B cell (primary cell): ENCODE results near the gene TMEM119. TPM values are rescaled to one million over a fixed set of nuclear protein-coding genes. Genes with fewer than 3 reads are reported as not detected.

Experiments
- ATAC-seq: fragments of 200-7000 bp; cut with Tn5 transposase; one replicate; pipeline ENCODE4 v1.10.0; 2021; ENCODE audit warnings: low read depth, mild to moderate bottlenecking, moderate number of reproducible peaks, moderate library complexity
- CTCF ChIA-PET: fragments of 350-600 bp; sonication (Branson Sonifier 250); formaldehyde crosslinking; loops from one replicate; lab custom pipeline; 2021; ENCODE audit warnings: antibody characterized with exemption, inconsistent platforms; lab: Charles Lee
- POLR2A ChIA-PET: fragments of 350-600 bp; sonication (Branson Sonifier 250); formaldehyde crosslinking; loops from one replicate; lab custom pipeline; 2021; ENCODE audit warnings: antibody characterized with exemption; lab: Charles Lee
- DNase-seq: peaks from one replicate; pipeline ENCODE4 v3.0.0; 2013
- H2AFZ ChIP-seq: 2 replicates; pipeline ENCODE4 v1.6.1; 2012; ENCODE audit warnings: mild to moderate bottlenecking, low read depth, low read length; ENCODE audit not compliant: insufficient read depth, poor library complexity, severe bottlenecking
- H3K27ac ChIP-seq, 2 donors: 1 replicate in 1 of 2; 2 replicates in 1 of 2; pipeline ENCODE4 v1.5.1; 2012 to 2013; ENCODE audit warnings: low read length in 2 of 2, mild to moderate bottlenecking in 2 of 2, moderate library complexity in 1 of 2
- H3K27me3 ChIP-seq, 4 experiments: fragments of 200-600 bp in 1 of 4; sonication (generic) in 1 of 4; replicated peaks in 1 of 4; 1 replicate in 2 of 4; 2 replicates in 2 of 4; pipeline versions ENCODE4 v1.6.1 to v1.7.0; 2013 to 2016; ENCODE audit warnings: low read length in 3 of 4, mild to moderate bottlenecking in 2 of 4, mixed read lengths in 1 of 4, moderate library complexity in 1 of 4; ENCODE audit not compliant: insufficient read depth in 4 of 4, control insufficient read depth in 3 of 4; ENCODE audit errors: control extremely low read depth in 1 of 4
- H3K36me3 ChIP-seq, 2 experiments: replicated peaks in 1 of 2; 1 replicate in 1 of 2; 2 replicates in 1 of 2; pipeline versions ENCODE4 v1.6.1 to v1.7.1; 2013; ENCODE audit warnings: low read length in 1 of 2; ENCODE audit not compliant: insufficient read depth in 2 of 2, control insufficient read depth in 1 of 2; ENCODE audit errors: control extremely low read depth in 1 of 2, extremely low read depth in 1 of 2
- H3K4me1 ChIP-seq, 2 donors: fragments of 200-600 bp in 1 of 2; sonication (generic) in 1 of 2; 1 replicate in 1 of 2; 2 replicates in 1 of 2; pipeline versions ENCODE4 v1.5.1 to v1.6.1; 2013 to 2017; ENCODE audit warnings: low read length in 2 of 2; ENCODE audit not compliant: control insufficient read depth in 2 of 2, insufficient read depth in 2 of 2
- H3K4me2 ChIP-seq: replicated peaks from 2 replicates; pipeline ENCODE3; 2012; ENCODE audit warnings: mild to moderate bottlenecking, low read depth, low read length; ENCODE audit not compliant: poor library complexity, severe bottlenecking
- H3K4me3 ChIP-seq, 5 experiments: fragments of 200-600 bp in 1 of 5; sonication (generic) in 1 of 5; 1 replicate in 3 of 5; 2 replicates in 2 of 5; pipeline versions ENCODE4 v1.5.1 to v1.7.0; 2011 to 2016; ENCODE audit warnings: low read length in 4 of 5, mild to moderate bottlenecking in 4 of 5, low read depth in 2 of 5, control low read depth in 1 of 5, moderate library complexity in 1 of 5; ENCODE audit not compliant: insufficient read depth in 1 of 5; ENCODE audit errors: control extremely low read depth in 1 of 5, extremely low read depth in 1 of 5
- H3K79me2 ChIP-seq: fragments of 200-600 bp; sonication (generic); one replicate; pipeline ENCODE4 v1.6.0; 2016; ENCODE audit warnings: low read length; ENCODE audit not compliant: control insufficient read depth, insufficient read depth
- H3K9ac ChIP-seq: fragments of 200-600 bp; sonication (generic); 2 replicates; pipeline ENCODE4 v1.6.1; 2017; ENCODE audit warnings: mild to moderate bottlenecking, low read length, moderate library complexity
- H3K9me3 ChIP-seq, 3 donors: one replicate each; pipeline versions ENCODE4 v1.6.1 to v1.7.1; 2013; ENCODE audit warnings: low read length in 2 of 3; ENCODE audit not compliant: control insufficient read depth in 2 of 3, insufficient read depth in 1 of 3; ENCODE audit errors: control extremely low read depth in 1 of 3
- H4K20me1 ChIP-seq: 2 replicates; pipeline ENCODE4 v1.6.0; 2012; ENCODE audit warnings: mild to moderate bottlenecking, low read length; ENCODE audit not compliant: insufficient read depth, control insufficient read depth, poor library complexity, severe bottlenecking
- H3K27ac Mint-ChIP-seq: one replicate; pipeline ENCODE4 v1.8.0; 2021; ENCODE audit warnings: mixed read lengths
- H3K27me3 Mint-ChIP-seq: one replicate; pipeline ENCODE4 v1.8.0; 2021; ENCODE audit warnings: mixed read lengths
- H3K4me1 Mint-ChIP-seq: one replicate; pipeline ENCODE4 v1.8.0; 2021; ENCODE audit warnings: mixed read lengths
- H3K4me3 Mint-ChIP-seq: one replicate; pipeline ENCODE4 v1.8.0; 2021; ENCODE audit warnings: mixed read lengths
- H3K9me3 Mint-ChIP-seq: one replicate; pipeline ENCODE4 v1.8.0; 2022; ENCODE audit warnings: mixed read lengths; ENCODE audit not compliant: insufficient read depth
- CTCF ChIP-seq: fragments of 200-600 bp; IDR thresholded peaks from one replicate; pipeline ENCODE4 v1.8.0; 2022; ENCODE audit warnings: antibody characterized with exemption, mild to moderate bottlenecking
- EZH2 ChIP-seq: IDR thresholded peaks from 2 replicates; pipeline ENCODE4 v1.6.1; 2012; ENCODE audit warnings: borderline replicate concordance, low read depth, mild to moderate bottlenecking, moderate library complexity, low read length; ENCODE audit not compliant: insufficient read depth, poor library complexity, severe bottlenecking
- WGBS: methylation state at CpG from one replicate; pipeline ENCODE4 v1.1.5; 2013; ENCODE audit warnings: missing lambda C conversion rate; ENCODE audit not compliant: insufficient coverage; 5-methylcytosine and 5-hydroxymethylcytosine counted together
- intact Hi-C: fragments of 100-400 bp; cut with micrococcal nuclease; formaldehyde crosslinking; loops from one replicate; pipeline ENCODE4 v1.10.0; 2022
- polyA plus RNA-seq: library from polyadenylated mRNA; depleted of rRNA; stranded (reverse); fragments of >200 nt; gene quantifications from 2 replicates; pipeline ENCODE4 v1.2.3, GENCODE V29; 2012
- total RNA-seq, 2 donors: library from RNA; stranded (reverse); fragments of 120-200 nt in 1 of 2; gene quantifications; 1 replicate in 1 of 2; 2 replicates in 1 of 2; pipeline versions ENCODE4 v1.2.3 to v1.2.4, GENCODE V29; 2013 to 2022

Gene TMEM119
- total and polyA plus RNA-seq, 2 donors (not counting 1 experiment from before 2014, with no cell fraction given), result 0.25 TPM; not detected in 1

DNA sequence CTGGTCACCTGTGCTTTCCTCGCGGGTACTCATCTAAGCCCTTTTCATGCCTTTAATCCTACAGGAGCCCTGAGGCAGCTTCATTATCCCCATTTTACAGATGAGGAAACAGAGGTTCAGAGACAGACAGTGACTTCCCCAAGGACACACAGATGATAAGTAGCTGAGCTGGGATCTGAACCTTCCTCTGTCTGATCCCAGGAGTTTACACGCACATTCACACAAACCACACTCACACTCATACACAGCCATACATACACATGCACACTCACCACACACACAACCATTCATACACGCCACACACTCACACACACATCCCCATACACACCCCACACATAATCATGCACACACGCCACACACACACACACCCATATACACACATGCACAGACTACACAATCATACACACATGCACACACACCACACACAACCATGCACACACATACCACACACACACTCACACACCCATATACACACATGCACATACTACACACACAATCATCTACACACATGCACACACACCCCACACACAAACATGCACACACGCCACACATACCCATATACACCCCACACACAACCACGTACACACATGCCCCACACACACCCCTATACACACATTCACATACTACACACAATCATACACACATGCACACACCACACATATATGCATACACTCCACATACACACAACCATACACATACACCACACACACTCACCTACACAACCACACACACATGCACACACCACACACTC is 2.7 kb downstream of the TMEM119 start:
- POLR2A ChIA-PET, result no interaction called here
- Mint-ChIP-seq H3K4me3 (no peak overlapping the region), H3K4me1 (no peaks in the 10 kb centered on the region), H3K9me3 (no peaks in the 10 kb centered on the region), H3K27me3 (no peaks in the 10 kb centered on the region), H3K27ac (no peak overlapping the region)
- CTCF ChIA-PET, result interaction anchor here (0.6 to 1.8 kb wide), 2 partner anchors 23 to 355 kb away, joined by 4 to 6 read pairs; no protein-coding TSS in a partner anchor
- no peak for ATAC-seq
- WGBS, result 94% methylated on average over 7 of the region's 7 CpGs
- TF ChIP-seq EZH2 (no peak), CTCF (no peak)
- Histone ChIP-seq H2AFZ (no peak overlapping the region), H3K4me2 (no peak overlapping the region), H3K9me3 (no peaks in the 10 kb centered on the region), H3K79me2 (no peaks in the 10 kb centered on the region), H3K4me3 (no peak overlapping the region), H3K27me3 (no peaks in the 10 kb centered on the region), H4K20me1 (no peaks in the 10 kb centered on the region), H3K36me3 (no peaks in the 10 kb centered on the region), H3K9ac (no peak overlapping the region), H3K4me1 (no peaks in the 10 kb centered on the region), H3K27ac (no peak overlapping the region)
- intact Hi-C loops, result no loop called here
- DNase-seq, result no peak

DNA sequence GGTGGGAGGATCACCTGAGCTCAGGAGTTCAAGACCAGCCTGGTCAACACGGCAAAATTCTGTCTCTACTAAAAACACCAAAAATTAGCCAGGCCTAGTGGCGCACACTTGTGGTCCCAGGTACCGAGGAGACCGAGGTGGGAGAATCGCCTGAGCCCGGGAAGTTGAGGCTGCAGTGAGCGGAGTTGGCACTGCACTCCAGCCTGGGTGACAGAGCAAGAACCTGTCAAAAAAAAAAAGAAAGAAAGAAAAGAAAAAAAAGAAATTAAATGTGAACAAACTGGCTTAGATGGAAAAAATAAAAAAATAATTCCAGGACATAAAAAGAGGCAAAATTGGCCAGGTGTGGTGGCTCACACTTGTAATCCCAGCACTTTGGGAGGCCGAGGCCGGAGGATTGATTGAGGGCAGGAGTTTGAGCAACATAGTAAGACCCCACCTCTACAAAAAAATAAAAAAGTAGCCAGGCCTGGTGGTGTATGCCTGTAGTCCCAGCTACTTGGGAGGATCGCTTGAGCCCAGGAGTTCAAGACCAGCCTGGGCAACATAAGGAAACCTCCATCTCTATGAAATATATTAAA is 3.5 kb downstream of the TMEM119 start:
- H3K4me1 ChIP-seq, result no peaks in the 10 kb centered on the region
- H3K4me2 ChIP-seq, result no peak overlapping the region
- intact Hi-C loops, result no loop called here
- Mint-ChIP-seq H3K27ac (no peak overlapping the region), H3K9me3 (no peaks in the 10 kb centered on the region), H3K4me3 (no peak overlapping the region), H3K4me1 (no peaks in the 10 kb centered on the region), H3K27me3 (no peaks in the 10 kb centered on the region)
- no peaks in the 10 kb centered on the region for H3K36me3 ChIP-seq
- H4K20me1 ChIP-seq, result no peaks in the 10 kb centered on the region
- no peak for ATAC-seq
- TF ChIP-seq CTCF (no peak), EZH2 (no peak)
- no peaks in the 10 kb centered on the region for H3K9me3 ChIP-seq
- POLR2A ChIA-PET, result no interaction called here
- H3K4me3 ChIP-seq, result no peak overlapping the region
- no peak overlapping the region for H2AFZ ChIP-seq
- H3K9ac ChIP-seq, result no peak overlapping the region
- DNase-seq, result no peak
- WGBS, result 100% methylated on average over 6 of the region's 10 CpGs
- no peak overlapping the region for H3K27ac ChIP-seq
- H3K27me3 ChIP-seq, result no peaks in the 10 kb centered on the region
- CTCF ChIA-PET, result interaction anchor here (0.7 to 1.8 kb wide), 2 partner anchors 23 to 369 kb away, joined by 3 to 6 read pairs; no protein-coding TSS in a partner anchor
- H3K79me2 ChIP-seq, result no peaks in the 10 kb centered on the region
